ENCODE data around the gene RNF13. TPM values are rescaled to one million over a fixed set of nuclear protein-coding genes. Genes with fewer than 3 reads are reported as not detected.

The RNF13 gene
- total and polyA plus RNA-seq, 12 donors: 28.6 to 136 (median 77.4) TPM

DNA sequence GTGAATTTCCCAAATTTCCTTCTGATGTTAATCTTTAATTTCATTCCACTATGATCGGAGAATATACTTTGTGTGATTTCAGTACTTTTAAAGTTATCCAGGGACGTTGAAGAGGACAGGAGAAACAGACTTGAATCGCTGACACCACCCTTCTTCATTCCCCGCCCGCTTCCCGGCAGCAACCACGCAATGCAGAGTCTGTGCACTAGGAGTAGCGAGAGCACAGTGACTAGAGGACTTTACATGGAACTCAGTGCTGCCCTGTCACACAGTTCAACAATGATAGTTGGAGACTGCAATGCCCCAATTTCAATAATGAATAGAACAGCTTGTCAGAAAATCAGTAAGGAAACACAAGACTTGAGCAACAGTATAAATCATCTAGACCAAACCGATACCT, 73.9 kb downstream of the RNF13 start:
- WGBS, 4 donors: 82 to 86% (median 85%) methylated on average over 9 of the region's 9 CpGs
- no peak overlapping the region for H3K4me3 ChIP-seq
- H3K4me1 ChIP-seq (replicated peaks in 1 of 2): no peaks in the 10 kb centered on the region
- DNase-seq: no peak
- no peaks in the 10 kb centered on the region for H3K27me3 ChIP-seq
- H3K36me3 ChIP-seq (replicated peaks in 1 of 2): no peaks in the 10 kb centered on the region
- TF ChIP-seq, protein P1, sequence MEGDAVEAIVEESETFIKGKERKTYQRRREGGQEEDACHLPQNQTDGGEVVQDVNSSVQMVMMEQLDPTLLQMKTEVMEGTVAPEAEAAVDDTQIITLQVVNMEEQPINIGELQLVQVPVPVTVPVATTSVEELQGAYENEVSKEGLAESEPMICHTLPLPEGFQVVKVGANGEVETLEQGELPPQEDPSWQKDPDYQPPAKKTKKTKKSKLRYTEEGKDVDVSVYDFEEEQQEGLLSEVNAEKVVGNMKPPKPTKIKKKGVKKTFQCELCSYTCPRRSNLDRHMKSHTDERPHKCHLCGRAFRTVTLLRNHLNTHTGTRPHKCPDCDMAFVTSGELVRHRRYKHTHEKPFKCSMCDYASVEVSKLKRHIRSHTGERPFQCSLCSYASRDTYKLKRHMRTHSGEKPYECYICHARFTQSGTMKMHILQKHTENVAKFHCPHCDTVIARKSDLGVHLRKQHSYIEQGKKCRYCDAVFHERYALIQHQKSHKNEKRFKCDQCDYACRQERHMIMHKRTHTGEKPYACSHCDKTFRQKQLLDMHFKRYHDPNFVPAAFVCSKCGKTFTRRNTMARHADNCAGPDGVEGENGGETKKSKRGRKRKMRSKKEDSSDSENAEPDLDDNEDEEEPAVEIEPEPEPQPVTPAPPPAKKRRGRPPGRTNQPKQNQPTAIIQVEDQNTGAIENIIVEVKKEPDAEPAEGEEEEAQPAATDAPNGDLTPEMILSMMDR (IDR thresholded peaks at IDR 0.05): no peak
- TF ChIP-seq POLR2A (IDR thresholded peaks at IDR 0.05): no peak
- H3K27ac ChIP-seq: no peak overlapping the region
- intact Hi-C loops (cut with DNase I): no loop called here
- no peaks in the 10 kb centered on the region for H3K9me3 ChIP-seq (replicated peaks in 1 of 3)

DNA sequence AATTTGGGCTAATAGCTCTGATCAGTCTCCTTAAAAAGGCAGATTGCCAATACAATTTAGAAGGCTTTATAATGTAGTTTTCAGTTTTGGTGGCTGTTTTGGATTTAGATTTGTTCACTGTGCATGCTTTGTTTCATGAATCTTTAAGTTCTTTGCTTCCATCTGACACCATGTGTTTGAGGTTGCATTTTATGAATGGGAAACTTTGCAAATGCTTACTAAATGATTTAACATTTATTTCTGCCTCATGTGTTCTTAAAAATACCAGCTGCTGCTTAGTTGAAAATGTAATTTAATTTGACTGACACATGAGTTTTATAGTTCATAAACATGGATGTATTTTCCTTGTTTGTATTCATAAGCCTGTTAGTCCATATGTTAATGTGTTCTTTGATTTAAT, 78.6 kb downstream of the RNF13 start:
- Histone ChIP-seq H3K27ac (no peak overlapping the region), H3K9me3 (replicated peaks in 1 of 3) (no peaks in the 10 kb centered on the region), H3K36me3 (replicated peaks in 1 of 2) (no peaks in the 10 kb centered on the region), H3K4me1 (replicated peaks in 1 of 2) (peaks cover 7 to 18% of the 10 kb centered on the region in 2 donors), H3K4me3 (no peak overlapping the region), H3K27me3 (no peaks in the 10 kb centered on the region)
- DNase-seq: no peak
- intact Hi-C loops (cut with DNase I): no loop called here
- TF ChIP-seq, protein P1 (IDR thresholded peaks at IDR 0.05): no peak
- TF ChIP-seq POLR2A (IDR thresholded peaks at IDR 0.05): no peak

- TF ChIP-seq, protein P1 (IDR thresholded peaks at IDR 0.05): no peak
- no peak for TF ChIP-seq POLR2A (IDR thresholded peaks at IDR 0.05)
- intact Hi-C loops (cut with DNase I): no loop called here
- 93 to 98% (median 97%) methylated on average over 10 of the region's 10 CpGs for WGBS, 4 donors
- H3K4me1 ChIP-seq (replicated peaks in 1 of 2): peaks cover 7 to 18% of the 10 kb centered on the region in 2 donors
- no peaks in the 10 kb centered on the region for H3K9me3 ChIP-seq (replicated peaks in 1 of 3)
- DNase-seq: no peak
- H3K4me3 ChIP-seq: no peak overlapping the region
- H3K36me3 ChIP-seq (replicated peaks in 1 of 2): no peaks in the 10 kb centered on the region
- H3K27me3 ChIP-seq: no peaks in the 10 kb centered on the region
- H3K27ac ChIP-seq: no peak overlapping the region
Measured at GRCh38 chr3:149892371-149892770, 79.4 kb downstream of the RNF13 start.

- no peaks in the 10 kb centered on the region for H3K9me3 ChIP-seq (replicated peaks in 1 of 3)
- no peak overlapping the region for H3K27ac ChIP-seq
- no peak for DNase-seq
- TF ChIP-seq POLR2A (IDR thresholded peaks at IDR 0.05): no peak
- TF ChIP-seq, protein P1 (IDR thresholded peaks at IDR 0.05): no peak
- H3K36me3 ChIP-seq (replicated peaks in 1 of 2): no peaks in the 10 kb centered on the region
- intact Hi-C loops (cut with DNase I): no loop called here
- peaks cover 7 to 27% of the 10 kb centered on the region in 2 donors for H3K4me1 ChIP-seq (replicated peaks in 1 of 2)
- H3K27me3 ChIP-seq: no peaks in the 10 kb centered on the region
- H3K4me3 ChIP-seq: no peak overlapping the region
Measured at GRCh38 chr3:149894205-149894604, 81.2 kb downstream of the RNF13 start.
